HCT116 (cell line): ENCODE measurements around the gene NOS3. TPM values are rescaled to one million over a fixed set of nuclear protein-coding genes. Genes with fewer than 3 reads are reported as not detected.
A peak's percentile ranks its signal among the peaks of the same experiment; 100 is the strongest.

Experiments
- ATAC-seq: fragments of 200-7000 bp; cut with Tn5 transposase; 2 replicates; pipeline ENCODE4 v1.9.1; 2020; ENCODE audit warnings: mild to moderate bottlenecking, moderate library complexity
- BruUV-seq: library from RNA; stranded (reverse); fragments of 400-500 nt; replicated peaks from 2 replicates; lab custom pipeline; 2021; lab: Mats Ljungman, UMichigan
- CTCF ChIA-PET: fragments of 300-600 bp; sonication (Branson Sonifier 250); formaldehyde crosslinking; loops from one replicate; lab custom pipeline; 2021; ENCODE audit warnings: antibody characterized with exemption; lab: Charles Lee
- POLR2A ChIA-PET: fragments of 300-600, 350-600 bp; sonication (Branson Sonifier 250); formaldehyde crosslinking; loops from one replicate; lab custom pipeline; 2021; ENCODE audit warnings: antibody characterized with exemption; lab: Charles Lee
- RAD21 ChIA-PET, 2 experiments: fragments of 300-600 bp; sonication (Branson Sonifier 250); formaldehyde crosslinking; loops; one replicate each; lab custom pipeline; 2023; ENCODE audit warnings: low total read pairs in 2 of 2; ENCODE audit not compliant: uncharacterized antibody in 2 of 2, unreplicated experiment in 2 of 2, low non-redundant PET in 1 of 2; lab: Charles Lee
- DNase-seq: peaks from one replicate; pipeline ENCODE4 v3.0.0-alpha.2; 2010; ENCODE audit warnings: low read depth, low spot score
- H2AFZ ChIP-seq: fragments of 200-600 bp; shearing (Covaris generic), sonication (generic); 2 replicates; pipeline ENCODE4 v1.6.1; 2017; ENCODE audit warnings: low read depth, mixed run types, mixed read lengths, antibody characterized with exemption, low read length; ENCODE audit not compliant: poor library complexity, severe bottlenecking
- H3K27ac ChIP-seq: 2 replicates; pipeline ENCODE4 v1.5.1; 2012; ENCODE audit warnings: low read depth, low read length
- H3K27me3 ChIP-seq: fragments of 200-600 bp; sonication (generic); 2 replicates; pipeline ENCODE4 v1.6.1; 2016; ENCODE audit warnings: mixed run types, low read length, mixed read lengths; ENCODE audit not compliant: insufficient read depth
- H3K36me3 ChIP-seq, 2 experiments: fragments of 200-500 bp in 1 of 2; fragments of 200-600 bp in 1 of 2; sonication (Bioruptor generic) in 1 of 2; sonication (generic) in 1 of 2; 2 replicates each; pipeline versions ENCODE4 v1.5.1 to v1.6.1; 2014 to 2016; ENCODE audit warnings: low read length in 2 of 2, inconsistent platforms in 1 of 2, mixed read lengths in 1 of 2, mixed run types in 1 of 2; ENCODE audit not compliant: insufficient read depth in 2 of 2, control insufficient read depth in 1 of 2
- H3K4me1 ChIP-seq, 2 experiments: fragments of 200-600 bp in 1 of 2; sonication (generic) in 1 of 2; 2 replicates each; pipeline versions ENCODE4 v1.5.1 to v1.6.1; 2012 to 2017; ENCODE audit warnings: low read length in 2 of 2, inconsistent platforms in 1 of 2, mild to moderate bottlenecking in 1 of 2, mixed read lengths in 1 of 2, mixed run types in 1 of 2, moderate library complexity in 1 of 2; ENCODE audit not compliant: insufficient read depth in 2 of 2, control insufficient read depth in 1 of 2
- H3K4me2 ChIP-seq: fragments of 200-600 bp; sonication (generic); 2 replicates; pipeline ENCODE4 v1.6.1; 2017; ENCODE audit warnings: mixed run types, low read length, mixed read lengths
- H3K4me3 ChIP-seq, 2 experiments: fragments of 200-600 bp in 1 of 2; sonication (generic) in 1 of 2; replicated peaks in 1 of 2; 2 replicates each; pipeline ENCODE4 v1.5.1; 2011 to 2016; ENCODE audit warnings: low read length in 2 of 2, control low read depth in 1 of 2, low read depth in 1 of 2, mild to moderate bottlenecking in 1 of 2, mixed read lengths in 1 of 2, mixed run types in 1 of 2
- H3K79me2 ChIP-seq: fragments of 200-600 bp; sonication (generic); 2 replicates; pipeline ENCODE4 v1.6.1; 2017; ENCODE audit warnings: mild to moderate bottlenecking, mixed run types, low read length, moderate library complexity, mixed read lengths; ENCODE audit not compliant: insufficient read depth
- H3K9ac ChIP-seq: fragments of 200-600 bp; sonication (generic); 2 replicates; pipeline ENCODE4 v1.6.1; 2016; ENCODE audit warnings: low read length, mixed read lengths
- H3K9me2 ChIP-seq: fragments of 200-600 bp; sonication (generic), shearing (Covaris generic); 2 replicates; pipeline ENCODE4 v1.6.1; 2017; ENCODE audit warnings: mixed run types, mild to moderate bottlenecking, moderate library complexity; ENCODE audit not compliant: insufficient read depth
- H3K9me3 ChIP-seq, 2 experiments: fragments of 200-500 bp in 1 of 2; fragments of 200-600 bp in 1 of 2; sonication (Bioruptor generic) in 1 of 2; sonication (generic) in 1 of 2; 2 replicates each; pipeline ENCODE4 v1.6.1; 2014 to 2017; ENCODE audit warnings: low read length in 2 of 2, mixed read lengths in 2 of 2, inconsistent platforms in 1 of 2, low read depth in 1 of 2, mild to moderate bottlenecking in 1 of 2, mixed run types in 1 of 2, moderate library complexity in 1 of 2; ENCODE audit not compliant: control insufficient read depth in 1 of 2, insufficient read depth in 1 of 2
- H4K20me1 ChIP-seq: fragments of 200-600 bp; sonication (generic), shearing (Covaris generic); 2 replicates; pipeline ENCODE4 v1.6.1; 2017; ENCODE audit warnings: mixed run types, mild to moderate bottlenecking, moderate library complexity; ENCODE audit not compliant: insufficient read depth
- ATF3 ChIP-seq: IDR thresholded peaks from 2 replicates; pipeline ENCODE4 v1.6.1; 2012
- CBX3 ChIP-seq: IDR thresholded peaks from 2 replicates; pipeline ENCODE4 v1.6.1; 2012; ENCODE audit warnings: low read depth
- CEBPB ChIP-seq: IDR thresholded peaks from 2 replicates; pipeline ENCODE4 v1.6.1; 2012; ENCODE audit warnings: low read depth
- EGR1 ChIP-seq: IDR thresholded peaks from 2 replicates; pipeline ENCODE4 v1.6.1; 2012; ENCODE audit warnings: low read depth
- ELF1 ChIP-seq: IDR thresholded peaks from 2 replicates; pipeline ENCODE4 v1.6.1; 2012; ENCODE audit warnings: low read depth, borderline replicate concordance
- POLR2AphosphoS5 ChIP-seq: IDR thresholded peaks from 2 replicates; pipeline ENCODE4 v1.6.1; 2011; ENCODE audit warnings: mild to moderate bottlenecking, low read depth, low read length, moderate library complexity
- RAD21 ChIP-seq: IDR thresholded peaks from 2 replicates; pipeline ENCODE4 v1.6.1; 2012; ENCODE audit warnings: low read depth, mild to moderate bottlenecking
- REST ChIP-seq: IDR thresholded peaks from 2 replicates; pipeline ENCODE4 v1.6.1; 2012; ENCODE audit warnings: low read depth
- SRF ChIP-seq: IDR thresholded peaks from 2 replicates; pipeline ENCODE4 v1.6.1; 2012; ENCODE audit warnings: low read depth
- ZBTB33 ChIP-seq: IDR thresholded peaks from 2 replicates; pipeline ENCODE4 v1.6.1; 2011; ENCODE audit warnings: mild to moderate bottlenecking, low read length, moderate library complexity; ENCODE audit not compliant: insufficient replicate concordance; ENCODE audit errors: extremely low read depth
- ZFX ChIP-seq: fragments of 450-650 bp; IDR thresholded peaks from 2 replicates; pipeline ENCODE4 v1.6.1; 2017
- intact Hi-C: fragments of 100-400 bp; cut with micrococcal nuclease; formaldehyde crosslinking; loops from 2 replicates; pipeline ENCODE4 v1.10.0; 2022
- total RNA-seq: library from RNA; stranded (reverse); gene quantifications from one replicate; pipeline ENCODE4 v1.2.1, GENCODE V29; 2021; ENCODE audit not compliant: unreplicated experiment

NOS3 gene
- total RNA-seq, 1 experiment from 2014 or later: 35.8 TPM

DNA sequence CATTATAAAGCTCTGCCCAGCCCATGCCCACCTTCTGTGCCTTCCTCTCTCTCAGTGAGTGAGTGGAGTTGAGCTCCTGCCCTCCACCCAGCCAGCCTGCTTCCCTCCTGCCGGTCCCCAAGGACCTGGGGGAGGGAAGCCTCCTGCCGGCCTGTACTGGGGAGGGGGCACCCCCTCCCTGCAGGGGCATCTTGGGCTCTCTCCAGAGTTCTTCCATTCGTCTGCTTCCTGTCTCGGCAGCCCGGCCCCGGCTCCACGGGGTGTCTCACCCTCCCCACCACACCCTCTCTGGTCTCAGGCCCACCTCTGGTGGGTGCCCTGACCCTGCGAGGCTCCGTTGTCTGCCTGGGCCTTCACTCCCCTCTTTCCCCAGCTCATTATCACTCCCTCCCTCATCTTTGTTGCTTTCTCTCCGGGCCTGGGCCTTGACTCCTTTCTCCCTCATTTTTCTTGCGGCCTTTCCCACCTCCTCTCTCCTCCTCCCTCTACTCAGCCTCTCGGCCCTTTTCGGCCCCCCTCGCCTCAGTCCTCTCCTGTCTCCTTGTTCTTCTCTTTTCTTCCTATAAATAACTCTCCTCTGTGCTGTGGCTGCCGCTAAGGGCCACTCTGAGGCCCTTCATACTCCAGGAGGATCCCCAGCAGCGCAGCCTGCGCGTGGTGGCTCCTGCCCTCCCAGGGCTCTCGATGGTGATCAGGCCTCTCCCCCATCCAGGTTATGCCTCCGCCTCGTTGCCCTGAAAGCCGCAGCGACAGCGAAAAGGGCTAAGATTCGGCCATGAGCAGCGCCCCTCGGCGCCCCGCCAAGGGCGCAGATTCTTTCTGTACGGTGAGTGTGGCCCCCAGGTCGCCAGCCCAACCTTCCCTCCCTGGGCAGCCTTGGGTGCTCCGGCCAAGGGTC lies 70.6 kb downstream of the NOS3 start:
- Histone ChIP-seq H3K4me3 (peak overlapping the region; percentile 81 to 90), H3K4me1 (peaks cover 28 to 52% of the 10 kb centered on the region in 2 experiments), H3K9me2 (no peaks in the 10 kb centered on the region), H3K36me3 (peaks cover 10 to 17% of the 10 kb centered on the region in 2 experiments), H3K9me3 (no peaks in the 10 kb centered on the region), H3K27ac (peak overlapping the region; percentile 87), H4K20me1 (no peaks in the 10 kb centered on the region), H2AFZ (no peak overlapping the region), H3K4me2 (peak overlapping the region; percentile 95), H3K79me2 (peaks cover 62% of the 10 kb centered on the region), H3K27me3 (no peaks in the 10 kb centered on the region), H3K9ac (peak overlapping the region; percentile 91)
- DNase-seq: no peak
- TF ChIP-seq CBX3 (no peak), ZBTB33 (no peak), SRF (no peak), POLR2AphosphoS5 (peak; percentile 5; the same call in 1 of the 2 replicates), ZFX (peak; percentile 53; the same call in 1 of the 2 replicates), ATF3 (no peak), ELF1 (no peak), RAD21 (no peak), REST (no peak), CEBPB (no peak), EGR1 (no peak)
- ChIA-PET RAD21 (interaction anchor here (0.7 to 1.3 kb wide), 4 partner anchors 15 to 52 kb away, joined by 3 read pairs; partner anchors contain the start of gene AGAP3 (in 1 of the 2)), POLR2A (interaction anchor here (0.6 to 1.7 kb wide), 14 partner anchors 12 to 55 kb away, joined by 3 to 13 read pairs (median 4); partner anchors contain the start of genes ABCB8, AGAP3, FASTK and TMUB1), CTCF (interaction anchor here (0.6 to 2.1 kb wide), 11 partner anchors 15 to 163 kb away, joined by 3 to 8 read pairs (median 3); partner anchors contain the start of genes ABCB8 and FASTK)
- no peak for ATAC-seq
- intact Hi-C loops: loop anchor here (1.0 kb wide), 1 partner anchor 22 kb away; the partner anchor contains the start of gene TMUB1
- TSS peak; percentile 57 for BruUV-seq
